Measurements from ENCODE around the gene KCNJ5. TPM values are rescaled to one million over a fixed set of nuclear protein-coding genes. Genes with fewer than 3 reads are reported as not detected.

KCNJ5 gene
- total RNA-seq, 1 donor from 2014 or later: not detected

- peaks cover 20% of the 10 kb centered on the region for H3K4me1 ChIP-seq
- peaks cover 33% of the 10 kb centered on the region for H3K27me3 ChIP-seq
- H3K36me3 ChIP-seq: no peaks in the 10 kb centered on the region
- H4K20me1 ChIP-seq (ENCODE audit: low read depth): no peaks in the 10 kb centered on the region
- no peaks in the 10 kb centered on the region for H3F3A ChIP-seq (ENCODE audit: low read depth)
- Mint-ChIP-seq H3K4me1 (peaks cover 67% of the 10 kb centered on the region), H3K27ac (no peak overlapping the region), H3K27me3 (ENCODE audit: insufficient read depth, low read depth) (peaks cover 41% of the 10 kb centered on the region), H3K36me3 (no peaks in the 10 kb centered on the region), H3K9me3 (no peaks in the 10 kb centered on the region), H3K4me3 (no peak overlapping the region)
- no peak overlapping the region for H2AFZ ChIP-seq (replicated peaks)
- H3K9ac ChIP-seq: no peak overlapping the region
- no peaks in the 10 kb centered on the region for H3K9me3 ChIP-seq (ENCODE audit: low read depth)
- no peak overlapping the region for H3K4me3 ChIP-seq
- H3K27ac ChIP-seq: no peak overlapping the region
- H3K4me2 ChIP-seq: no peak overlapping the region
- no peaks in the 10 kb centered on the region for H3K79me2 ChIP-seq (ENCODE audit: low read depth)
- no peak for DNase-seq (ENCODE audit: low spot score)
- TF ChIP-seq EZH2phosphoT487 (IDR thresholded peaks at IDR 0.05): no peak
- TF ChIP-seq, protein P1, sequence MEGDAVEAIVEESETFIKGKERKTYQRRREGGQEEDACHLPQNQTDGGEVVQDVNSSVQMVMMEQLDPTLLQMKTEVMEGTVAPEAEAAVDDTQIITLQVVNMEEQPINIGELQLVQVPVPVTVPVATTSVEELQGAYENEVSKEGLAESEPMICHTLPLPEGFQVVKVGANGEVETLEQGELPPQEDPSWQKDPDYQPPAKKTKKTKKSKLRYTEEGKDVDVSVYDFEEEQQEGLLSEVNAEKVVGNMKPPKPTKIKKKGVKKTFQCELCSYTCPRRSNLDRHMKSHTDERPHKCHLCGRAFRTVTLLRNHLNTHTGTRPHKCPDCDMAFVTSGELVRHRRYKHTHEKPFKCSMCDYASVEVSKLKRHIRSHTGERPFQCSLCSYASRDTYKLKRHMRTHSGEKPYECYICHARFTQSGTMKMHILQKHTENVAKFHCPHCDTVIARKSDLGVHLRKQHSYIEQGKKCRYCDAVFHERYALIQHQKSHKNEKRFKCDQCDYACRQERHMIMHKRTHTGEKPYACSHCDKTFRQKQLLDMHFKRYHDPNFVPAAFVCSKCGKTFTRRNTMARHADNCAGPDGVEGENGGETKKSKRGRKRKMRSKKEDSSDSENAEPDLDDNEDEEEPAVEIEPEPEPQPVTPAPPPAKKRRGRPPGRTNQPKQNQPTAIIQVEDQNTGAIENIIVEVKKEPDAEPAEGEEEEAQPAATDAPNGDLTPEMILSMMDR (IDR thresholded peaks at IDR 0.05): no peak
- TF ChIP-seq EZH2 (IDR thresholded peaks at IDR 0.05): no peak
These were observed 37.2 kb downstream of the KCNJ5 start for GRCh38 chr11:128928400-128928799.

DNA sequence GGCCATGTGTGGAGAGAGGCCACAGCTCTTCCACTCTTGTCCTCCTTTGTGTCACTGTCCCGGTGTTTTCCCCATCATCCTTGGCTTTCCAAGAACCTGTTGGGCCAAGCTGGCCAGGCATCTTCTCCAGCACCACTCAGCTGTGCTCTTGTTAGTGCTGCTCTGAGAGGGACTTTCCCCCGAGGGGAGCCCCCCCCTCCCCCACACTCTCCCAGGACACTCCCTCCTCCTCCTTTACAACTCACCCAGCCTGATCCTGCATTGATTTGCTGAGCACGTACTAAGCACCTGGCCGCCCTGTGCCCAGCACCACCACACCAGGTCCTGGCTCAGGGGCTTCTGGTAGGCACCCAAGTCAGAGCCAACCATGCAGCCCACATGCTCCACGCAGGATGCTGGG, 38.3 kb downstream of the KCNJ5 start:
- DNase-seq (ENCODE audit: low spot score): no peak
- H4K20me1 ChIP-seq (ENCODE audit: low read depth): no peaks in the 10 kb centered on the region
- no peak overlapping the region for H3K27ac ChIP-seq
- Mint-ChIP-seq H3K27me3 (ENCODE audit: insufficient read depth, low read depth) (peaks cover 33% of the 10 kb centered on the region), H3K4me3 (no peak overlapping the region), H3K9me3 (no peaks in the 10 kb centered on the region), H3K27ac (peak overlapping the region; percentile 78), H3K36me3 (no peaks in the 10 kb centered on the region), H3K4me1 (peaks cover 64% of the 10 kb centered on the region)
- no peaks in the 10 kb centered on the region for H3K9me3 ChIP-seq (ENCODE audit: low read depth)
- H3K9ac ChIP-seq: no peak overlapping the region
- H3K4me1 ChIP-seq: peaks cover 20% of the 10 kb centered on the region
- peaks cover 33% of the 10 kb centered on the region for H3K27me3 ChIP-seq
- no peak overlapping the region for H3K4me2 ChIP-seq
- H2AFZ ChIP-seq (replicated peaks): no peak overlapping the region
- H3K4me3 ChIP-seq: no peak overlapping the region
- H3F3A ChIP-seq (ENCODE audit: low read depth): no peaks in the 10 kb centered on the region
- no peaks in the 10 kb centered on the region for H3K36me3 ChIP-seq
- no peaks in the 10 kb centered on the region for H3K79me2 ChIP-seq (ENCODE audit: low read depth)
- TF ChIP-seq EZH2phosphoT487 (IDR thresholded peaks at IDR 0.05): no peak
- TF ChIP-seq EZH2 (IDR thresholded peaks at IDR 0.05): no peak

- Histone ChIP-seq H3K79me2 (ENCODE audit: low read depth) (no peaks in the 10 kb centered on the region), H4K20me1 (ENCODE audit: low read depth) (no peaks in the 10 kb centered on the region), H3K36me3 (no peaks in the 10 kb centered on the region), H3K4me1 (peaks cover 20% of the 10 kb centered on the region), H3K4me2 (no peak overlapping the region), H3K4me3 (no peak overlapping the region), H3K9ac (no peak overlapping the region), H3K9me3 (ENCODE audit: low read depth) (no peaks in the 10 kb centered on the region), H3K27ac (no peak overlapping the region), H3K27me3 (peaks cover 30% of the 10 kb centered on the region), H3F3A (ENCODE audit: low read depth) (no peaks in the 10 kb centered on the region), H2AFZ (replicated peaks) (no peak overlapping the region)
- Mint-ChIP-seq H3K4me1 (peaks cover 59% of the 10 kb centered on the region), H3K9me3 (no peaks in the 10 kb centered on the region), H3K27me3 (ENCODE audit: insufficient read depth, low read depth) (peaks cover 30% of the 10 kb centered on the region), H3K4me3 (peak overlapping the region; percentile 54), H3K27ac (peak overlapping the region; percentile 57), H3K36me3 (no peaks in the 10 kb centered on the region)
- no peak for DNase-seq (ENCODE audit: low spot score)
- TF ChIP-seq EZH2phosphoT487 (IDR thresholded peaks at IDR 0.05): no peak
- no peak for TF ChIP-seq EZH2 (IDR thresholded peaks at IDR 0.05)
- TF ChIP-seq, protein P1 (IDR thresholded peaks at IDR 0.05): no peak
These were observed 38.8 kb downstream of the KCNJ5 start for GRCh38 chr11:128929991-128930390.

GRCh38 chr11:128931066-128931465, 39.9 kb downstream of the KCNJ5 start:
- Histone ChIP-seq H3K79me2 (ENCODE audit: low read depth) (no peaks in the 10 kb centered on the region), H3K27me3 (peaks cover 19% of the 10 kb centered on the region), H3K9ac (no peak overlapping the region), H3K36me3 (no peaks in the 10 kb centered on the region), H4K20me1 (ENCODE audit: low read depth) (no peaks in the 10 kb centered on the region), H3K27ac (no peak overlapping the region), H2AFZ (replicated peaks) (no peak overlapping the region), H3K9me3 (ENCODE audit: low read depth) (no peaks in the 10 kb centered on the region), H3F3A (ENCODE audit: low read depth) (no peaks in the 10 kb centered on the region), H3K4me2 (no peak overlapping the region), H3K4me3 (no peak overlapping the region), H3K4me1 (peaks cover 16% of the 10 kb centered on the region)
- peaks cover 27% of the 10 kb centered on the region for H3K27me3 Mint-ChIP-seq (ENCODE audit: insufficient read depth, low read depth)
- H3K36me3 Mint-ChIP-seq: no peaks in the 10 kb centered on the region
- TF ChIP-seq EZH2phosphoT487 (IDR thresholded peaks at IDR 0.05) (no peak), EZH2 (IDR thresholded peaks at IDR 0.05) (no peak)
- TF ChIP-seq, protein P1 (IDR thresholded peaks at IDR 0.05): no peak
- no peak for DNase-seq (ENCODE audit: low spot score)
- H3K27ac Mint-ChIP-seq: no peak overlapping the region
- no peak overlapping the region for H3K4me3 Mint-ChIP-seq
- H3K4me1 Mint-ChIP-seq: peaks cover 56% of the 10 kb centered on the region
- H3K9me3 Mint-ChIP-seq: no peaks in the 10 kb centered on the region
